HepG2 (cell line): ENCODE results near the gene TNFSF11. TPM values are rescaled to one million over a fixed set of nuclear protein-coding genes. Genes with fewer than 3 reads are reported as not detected.
"Not testable (repeated sequence)": the region's sequence is repeated elsewhere in the genome, so short reads cannot be mapped to it uniquely, and the experiment has no call there.

Experiments used
- ATAC-seq: fragments of 200-7000 bp; cut with Tn5 transposase; 3 replicates; pipeline ENCODE4 v1.9.1; 2020; ENCODE audit warnings: mild to moderate bottlenecking, moderate library complexity
- BruUV-seq: library from RNA; stranded (reverse); fragments of 400-500 nt; replicated peaks from 2 replicates; lab custom pipeline; 2021; lab: Mats Ljungman, UMichigan
- CTCF ChIA-PET: fragments of 300-600 bp; formaldehyde crosslinking; extraction: SDS; loops from one replicate; lab custom pipeline; 2021; ENCODE audit warnings: low total read pairs, inconsistent platforms, low intra/inter-chr PET ratio; lab: Yijun Ruan, JAX
- POLR2A ChIA-PET: fragments of 350-600 bp; sonication (Branson Sonifier 250); formaldehyde crosslinking; loops from one replicate; lab custom pipeline; 2020; ENCODE audit warnings: antibody characterized with exemption, inconsistent platforms; lab: Yijun Ruan, JAX
- DNase-seq: peaks from one replicate; pipeline ENCODE4 v3.0.0-alpha.2; 2015; ENCODE audit warnings: low spot score
- FAIRE-seq: peaks from 3 replicates; lab custom pipeline; 2011; peaks lifted over from hg19 to GRCh38; lab: Jason Lieb, UNC
- H2AFZ ChIP-seq: one replicate; pipeline ENCODE4 v1.6.1; 2011; ENCODE audit warnings: low read length, inconsistent platforms
- H3K27ac ChIP-seq: fragments of 300-600 bp; 3 replicates; pipeline ENCODE4 v1.8.0; 2011; ENCODE audit warnings: mixed run types, mild to moderate bottlenecking, mixed read lengths, low read length, inconsistent platforms; ENCODE audit not compliant: insufficient read depth; ENCODE audit errors: extremely low read length
- H3K27me3 ChIP-seq, 2 experiments: fragments of 200-600 bp in 1 of 2; 2 replicates in 1 of 2; 3 replicates in 1 of 2; pipeline versions ENCODE4 v1.6.0 to v1.8.0; 2011; ENCODE audit warnings: low read length in 2 of 2, mild to moderate bottlenecking in 2 of 2, moderate library complexity in 2 of 2, inconsistent platforms in 1 of 2; ENCODE audit not compliant: insufficient read depth in 2 of 2, control insufficient read depth in 1 of 2
- H3K36me3 ChIP-seq, 2 experiments: fragments of 200-600 bp in 1 of 2; replicated peaks in 1 of 2; 2 replicates in 1 of 2; 3 replicates in 1 of 2; pipeline versions ENCODE4 v1.5.1 to v1.8.0; 2011; ENCODE audit warnings: low read length in 2 of 2, inconsistent platforms in 1 of 2; ENCODE audit not compliant: insufficient read depth in 2 of 2, control insufficient read depth in 1 of 2
- H3K4me1 ChIP-seq: 2 replicates; pipeline ENCODE4 v1.5.1; 2012; ENCODE audit warnings: low read length, inconsistent platforms; ENCODE audit not compliant: insufficient read depth
- H3K4me2 ChIP-seq: 2 replicates; pipeline ENCODE4 v1.6.0; 2011; ENCODE audit warnings: low read depth, low read length, inconsistent platforms
- H3K4me3 ChIP-seq, 3 experiments: fragments of 200-600 bp in 1 of 3; sonication (generic), shearing (Covaris generic) in 1 of 3; replicated peaks in 1 of 3; 2 replicates each; pipeline ENCODE4 v1.5.1; 2011 to 2016; ENCODE audit warnings: low read length in 3 of 3, inconsistent platforms in 2 of 3, low read depth in 2 of 3, mild to moderate bottlenecking in 2 of 3, control low read depth in 1 of 3, mixed read lengths in 1 of 3; ENCODE audit not compliant: insufficient read depth in 1 of 3
- H3K79me2 ChIP-seq: one replicate; pipeline ENCODE4 v1.6.1; 2011; ENCODE audit warnings: low read length, inconsistent platforms; ENCODE audit not compliant: insufficient read depth
- H3K9ac ChIP-seq: 2 replicates; pipeline ENCODE4 v1.6.0; 2011; ENCODE audit warnings: mild to moderate bottlenecking, low read depth, low read length, inconsistent platforms; ENCODE audit not compliant: insufficient read depth
- H3K9me3 ChIP-seq: 2 replicates; pipeline ENCODE4 v1.5.1; 2012; ENCODE audit warnings: mild to moderate bottlenecking, low read length
- H4K20me1 ChIP-seq: 2 replicates; pipeline ENCODE4 v1.6.0; 2011; ENCODE audit warnings: inconsistent platforms, mild to moderate bottlenecking, low read length, moderate library complexity; ENCODE audit not compliant: insufficient read depth
- KMT2A ChIP-seq: sonication (generic); formaldehyde crosslinking; IDR thresholded peaks from 2 replicates; pipeline ENCODE4 v1.4.0; 2020; ENCODE audit warnings: missing genetic modification reagents
- NFKB2 ChIP-seq: sonication (generic); formaldehyde crosslinking; IDR thresholded peaks from 2 replicates; pipeline ENCODE4 v1.4.0; 2020; ENCODE audit warnings: missing genetic modification reagents, borderline replicate concordance
- TFAP4 ChIP-seq: sonication (generic); IDR thresholded peaks from 2 replicates; pipeline ENCODE4 v1.6.1; 2016; ENCODE audit warnings: low read depth, borderline replicate concordance
- WGBS: methylation state at CpG from one replicate; pipeline ENCODE4 v1.1.6; 2017; ENCODE audit warnings: low lambda C conversion rate; 5-methylcytosine and 5-hydroxymethylcytosine counted together
- in situ Hi-C: cut with HindIII; loops from 2 replicates; pipeline ENCODE4 v1.10.0; 2017; ENCODE audit warnings: low pct_unique_long_range_greater_than_20kb; ENCODE audit not compliant: extremely low pct_ligation_motif_present
- intact Hi-C: fragments of 100-400 bp; cut with micrococcal nuclease; formaldehyde crosslinking; loops from one replicate; pipeline ENCODE4 v1.10.0; 2022; ENCODE audit not compliant: unreplicated experiment
- polyA plus RNA-seq, 8 experiments: library from polyadenylated mRNA; depleted of rRNA in 3 of 8; stranded (reverse) in 7 of 8; unstranded in 1 of 8; fragments of >200 nt; fragmentation: Illumina TruSeq in 4 of 8; extraction: Trizol in 4 of 8; gene quantifications; 2 replicates each; pipeline versions ENCODE4 v1.2.1 to v1.2.3, GENCODE V29; 2011 to 2016; ENCODE audit warnings: low read depth in 4 of 8, missing spikeins in 1 of 8, mixed read lengths in 1 of 8; ENCODE audit not compliant: insufficient read depth in 1 of 8
- total RNA-seq, 5 experiments: library from RNA; depleted of rRNA; stranded (reverse); fragments of >200 nt; fragmentation: Illumina TruSeq; extraction: Trizol; gene quantifications; 2 replicates each; pipeline ENCODE4 v1.2.3, GENCODE V29; 2016; ENCODE audit warnings: low read depth in 1 of 5

TNFSF11 gene
- total and polyA plus RNA-seq, 2 of the 13 experiments (the other 11 are each of a cell fraction or from before 2014, with no cell fraction given) = 0.03 TPM; not detected in 1

GRCh38 chr13:42553098-42554046, 20.6 kb upstream of the TNFSF11 start:
- in situ Hi-C loops = no loop called here
- TF ChIP-seq TFAP4 (peak; percentile 43; the same call in 1 of the 2 replicates), KMT2A (CRISPR knock-in tag) (no peak)
- Histone ChIP-seq H3K27me3 (no peaks in the 10 kb centered on the region), H3K9ac (no peak overlapping the region), H4K20me1 (no peaks in the 10 kb centered on the region), H3K4me2 (no peak overlapping the region), H3K79me2 (no peaks in the 10 kb centered on the region), H3K4me3 (no peak overlapping the region), H3K27ac (no peak overlapping the region), H3K9me3 (peaks cover 36% of the 10 kb centered on the region), H3K4me1 (no peaks in the 10 kb centered on the region), H2AFZ (no peak overlapping the region), H3K36me3 (no peaks in the 10 kb centered on the region)
- intact Hi-C loops = no loop called here
- POLR2A ChIA-PET = no interaction called here
- BruUV-seq = no TSS peak
- WGBS = 21% methylated on average over 2 of the region's 3 CpGs
- FAIRE-seq (no peak), ATAC-seq (peak; percentile 23; the same call in 1 of the 3 replicates), DNase-seq (no peak)
- CTCF ChIA-PET = no interaction called here

GRCh38 chr13:42559057-42559456, 14.9 kb upstream of the TNFSF11 start:
- no peaks in the 10 kb centered on the region for H3K27me3 ChIP-seq
- FAIRE-seq = no peak
- H4K20me1 ChIP-seq = no peaks in the 10 kb centered on the region
- no peaks in the 10 kb centered on the region for H3K79me2 ChIP-seq
- in situ Hi-C loops = no loop called here
- no peaks in the 10 kb centered on the region for H3K4me1 ChIP-seq
- no peak overlapping the region for H3K4me3 ChIP-seq
- no peak overlapping the region for H3K27ac ChIP-seq
- intact Hi-C loops = no loop called here
- no peak overlapping the region for H3K9ac ChIP-seq
- no TSS peak for BruUV-seq
- H3K4me2 ChIP-seq = no peak overlapping the region
- TF ChIP-seq NFKB2 = no peak
- DNase-seq = no peak
- ATAC-seq = no peak
- CTCF ChIA-PET = no interaction called here
- POLR2A ChIA-PET = no interaction called here
- H2AFZ ChIP-seq = no peak overlapping the region
- H3K36me3 ChIP-seq = no peaks in the 10 kb centered on the region
- H3K9me3 ChIP-seq = peaks cover 47% of the 10 kb centered on the region

GRCh38 chr13:42559573-42560218, 14.3 kb upstream of the TNFSF11 start:
- WGBS = 37% methylated on average over 7 of the region's 36 CpGs
- H3K4me1 ChIP-seq, H3K27ac ChIP-seq, FAIRE-seq, BruUV-seq, H3K4me3 ChIP-seq, H4K20me1 ChIP-seq, POLR2A ChIA-PET, H3K9ac ChIP-seq, CTCF ChIA-PET, ATAC-seq, H2AFZ ChIP-seq, intact Hi-C loops, DNase-seq, H3K27me3 ChIP-seq, in situ Hi-C loops, H3K79me2 ChIP-seq, H3K36me3 ChIP-seq, H3K4me2 ChIP-seq: not testable (repeated sequence)
- peaks cover 49% of the 10 kb centered on the region for H3K9me3 ChIP-seq
